Activated naive CD8-positive, alpha-beta T cell treated with anti-CD3 and anti-CD28 coated beads, Interleukin-2, amount 10 ng/mL, durations not matched to agents 7 days and 5 days (primary cell): ENCODE results near the gene UNC119B. TPM values are rescaled to one million over a fixed set of nuclear protein-coding genes. Genes with fewer than 3 reads are reported as not detected.

Experiments
- ATAC-seq: fragments of 150-1000 bp; cut with Tn5 transposase; one replicate; pipeline ENCODE4 v1.10.0; 2021; ENCODE audit warnings: low read depth, moderate library complexity
- POLR2A ChIA-PET: fragments of 350-600 bp; sonication (Branson Sonifier 250); formaldehyde crosslinking; loops from one replicate; lab custom pipeline; 2021; ENCODE audit warnings: antibody characterized with exemption; lab: Charles Lee
- DNase-seq: peaks from one replicate; pipeline ENCODE4 v3.0.0; 2021
- H3K27ac Mint-ChIP-seq: one replicate; pipeline ENCODE4 v1.8.0; 2022; ENCODE audit warnings: mild to moderate bottlenecking, mixed read lengths
- H3K27me3 Mint-ChIP-seq: one replicate; pipeline ENCODE4 v1.8.0; 2022; ENCODE audit warnings: mild to moderate bottlenecking, moderate library complexity, mixed read lengths
- H3K36me3 Mint-ChIP-seq: one replicate; pipeline ENCODE4 v1.8.0; 2021; ENCODE audit warnings: mild to moderate bottlenecking, mixed read lengths
- H3K4me1 Mint-ChIP-seq: one replicate; pipeline ENCODE4 v1.8.0; 2021; ENCODE audit warnings: mixed read lengths
- H3K4me3 Mint-ChIP-seq: one replicate; pipeline ENCODE4 v1.8.0; 2022; ENCODE audit warnings: mild to moderate bottlenecking, moderate library complexity, mixed read lengths
- H3K9me3 Mint-ChIP-seq: one replicate; pipeline ENCODE4 v1.8.0; 2021; ENCODE audit warnings: mixed read lengths
- total RNA-seq, 2 experiments: library from RNA; stranded (reverse); gene quantifications; one replicate each; pipeline ENCODE4 v1.2.3, GENCODE V29; 2021

UNC119B gene
- total RNA-seq, 2 experiments from 2014 or later = 19.5 to 23.7 TPM

- POLR2A ChIA-PET = no interaction called here
These were observed 49.5 kb downstream of the UNC119B start for GRCh38 chr12:120759591-120760348.

GRCh38 chr12:120760349-120761254 is 50.3 kb downstream of the UNC119B start:
- Mint-ChIP-seq H3K4me1 (no peaks in the 10 kb centered on the region), H3K4me3 (no peak overlapping the region), H3K36me3 (peaks cover 5% of the 10 kb centered on the region), H3K9me3 (no peaks in the 10 kb centered on the region), H3K27ac (no peak overlapping the region), H3K27me3 (no peaks in the 10 kb centered on the region)
- POLR2A ChIA-PET = no interaction called here
- no peak for DNase-seq
- no peak for ATAC-seq

More at GRCh38 chr12:120759591-120760348, 49.5 kb downstream of the UNC119B start:
- Mint-ChIP-seq H3K9me3 (peaks cover 4% of the 10 kb centered on the region), H3K36me3 (peaks cover 7% of the 10 kb centered on the region), H3K4me3 (no peak overlapping the region), H3K4me1 (no peaks in the 10 kb centered on the region), H3K27me3 (peaks cover 4% of the 10 kb centered on the region), H3K27ac (no peak overlapping the region)
- ATAC-seq = no peak
- DNase-seq = no peak

- Mint-ChIP-seq H3K36me3 (peaks cover 5% of the 10 kb centered on the region), H3K4me1 (no peaks in the 10 kb centered on the region), H3K9me3 (no peaks in the 10 kb centered on the region), H3K27me3 (no peaks in the 10 kb centered on the region), H3K27ac (no peak overlapping the region), H3K4me3 (no peak overlapping the region)
- DNase-seq (no peak), ATAC-seq (no peak)
- POLR2A ChIA-PET = no interaction called here
These were observed 51.3 kb downstream of the UNC119B start for GRCh38 chr12:120761519-120761934.

GRCh38 chr12:120762086-120762485 is 51.8 kb downstream of the UNC119B start:
- Mint-ChIP-seq H3K4me3 (no peak overlapping the region), H3K27ac (no peak overlapping the region), H3K4me1 (no peaks in the 10 kb centered on the region), H3K27me3 (no peaks in the 10 kb centered on the region), H3K9me3 (no peaks in the 10 kb centered on the region), H3K36me3 (peaks cover 5% of the 10 kb centered on the region)
- no peak for ATAC-seq
- DNase-seq = no peak
- POLR2A ChIA-PET = no interaction called here

- DNase-seq (no peak), ATAC-seq (no peak)
- H3K27ac Mint-ChIP-seq = no peak overlapping the region
- H3K4me1 Mint-ChIP-seq = no peaks in the 10 kb centered on the region
- no peaks in the 10 kb centered on the region for H3K9me3 Mint-ChIP-seq
- peaks cover 5% of the 10 kb centered on the region for H3K36me3 Mint-ChIP-seq
- no peak overlapping the region for H3K4me3 Mint-ChIP-seq
- no peaks in the 10 kb centered on the region for H3K27me3 Mint-ChIP-seq
- POLR2A ChIA-PET = interaction anchor here (0.5 kb wide), 1 partner anchor 563 kb away, joined by 3 read pairs; no protein-coding TSS in a partner anchor
These were observed 53.0 kb downstream of the UNC119B start for GRCh38 chr12:120763250-120763649.

GRCh38 chr12:120764816-120765215 is 54.6 kb downstream of the UNC119B start:
- DNase-seq (no peak), ATAC-seq (no peak)
- H3K27ac Mint-ChIP-seq = no peak overlapping the region
- no peaks in the 10 kb centered on the region for H3K27me3 Mint-ChIP-seq
- H3K36me3 Mint-ChIP-seq = peaks cover 8% of the 10 kb centered on the region
- POLR2A ChIA-PET = interaction anchor here (0.6 kb wide), 1 partner anchor 1689 kb away, joined by 7 read pairs; no protein-coding TSS in a partner anchor
- H3K4me3 Mint-ChIP-seq = no peak overlapping the region
- H3K9me3 Mint-ChIP-seq = no peaks in the 10 kb centered on the region
- no peaks in the 10 kb centered on the region for H3K4me1 Mint-ChIP-seq

- Mint-ChIP-seq H3K27ac (no peak overlapping the region), H3K4me1 (peaks cover 2% of the 10 kb centered on the region), H3K9me3 (no peaks in the 10 kb centered on the region), H3K4me3 (no peak overlapping the region), H3K36me3 (peaks cover 10% of the 10 kb centered on the region), H3K27me3 (no peaks in the 10 kb centered on the region)
- DNase-seq (no peak), ATAC-seq (no peak)
- POLR2A ChIA-PET = no interaction called here
These were observed 56.3 kb downstream of the UNC119B start for GRCh38 chr12:120766566-120766965.

GRCh38 chr12:120767071-120768024 is 57.1 kb downstream of the UNC119B start:
- Mint-ChIP-seq H3K27ac (no peak overlapping the region), H3K9me3 (no peaks in the 10 kb centered on the region), H3K4me3 (no peak overlapping the region), H3K4me1 (peaks cover 2% of the 10 kb centered on the region), H3K36me3 (peaks cover 10% of the 10 kb centered on the region), H3K27me3 (no peaks in the 10 kb centered on the region)
- DNase-seq = no peak
- POLR2A ChIA-PET = no interaction called here
- no peak for ATAC-seq

GRCh38 chr12:120771097-120771496 is 60.8 kb downstream of the UNC119B start:
- DNase-seq = no peak
- H3K4me3 Mint-ChIP-seq = no peak overlapping the region
- no peak overlapping the region for H3K27ac Mint-ChIP-seq
- POLR2A ChIA-PET = no interaction called here
- H3K36me3 Mint-ChIP-seq = peaks cover 7% of the 10 kb centered on the region
- no peaks in the 10 kb centered on the region for H3K27me3 Mint-ChIP-seq
- H3K9me3 Mint-ChIP-seq = no peaks in the 10 kb centered on the region
- no peak for ATAC-seq
- peaks cover 17% of the 10 kb centered on the region for H3K4me1 Mint-ChIP-seq

Other genes starting within 250 kb of the UNC119B start
- gene SRSF9, start 240.7 kb upstream of the UNC119B start, total RNA-seq = 100 to 1,000 TPM; 164 to 166 TPM
- 100 to 1,000 TPM; 146 to 153 TPM for gene DYNLL1, start 214.3 kb upstream of the UNC119B start, total RNA-seq
- 10 to 100 TPM; 24.6 to 25.2 TPM for gene COQ5, start 181.3 kb upstream of the UNC119B start, total RNA-seq
- gene RNF10, start 176.1 kb upstream of the UNC119B start, total RNA-seq = 100 to 1,000 TPM; 205 to 216 TPM
- 10 to 100 TPM; 59.4 to 62.3 TPM for gene POP5, start 129.1 kb upstream of the UNC119B start, total RNA-seq
- 1 to 10 TPM; 1.4 to 1.7 TPM for gene CABP1, start 69.8 kb upstream of the UNC119B start, total RNA-seq
- 10 to 100 TPM; 64.5 to 76.1 TPM for gene MLEC, start 23.3 kb upstream of the UNC119B start, total RNA-seq
- gene ACADS, start 15.4 kb downstream of the UNC119B start, total RNA-seq = 10 to 100 TPM; 17.1 to 22.0 TPM
- 10 to 100 TPM; 28.0 to 31.1 TPM for gene SPPL3, start 193.9 kb downstream of the UNC119B start, total RNA-seq